ENCODE measurements around the gene URB2. TPM values are rescaled to one million over a fixed set of nuclear protein-coding genes. Genes with fewer than 3 reads are reported as not detected.

URB2 gene
- total and polyA plus RNA-seq, 10 of the 15 experiments (the other 5 are each of a cell fraction or from before 2014, with no cell fraction given), result 2.7 to 24.0 (median 16.9) TPM

DNA sequence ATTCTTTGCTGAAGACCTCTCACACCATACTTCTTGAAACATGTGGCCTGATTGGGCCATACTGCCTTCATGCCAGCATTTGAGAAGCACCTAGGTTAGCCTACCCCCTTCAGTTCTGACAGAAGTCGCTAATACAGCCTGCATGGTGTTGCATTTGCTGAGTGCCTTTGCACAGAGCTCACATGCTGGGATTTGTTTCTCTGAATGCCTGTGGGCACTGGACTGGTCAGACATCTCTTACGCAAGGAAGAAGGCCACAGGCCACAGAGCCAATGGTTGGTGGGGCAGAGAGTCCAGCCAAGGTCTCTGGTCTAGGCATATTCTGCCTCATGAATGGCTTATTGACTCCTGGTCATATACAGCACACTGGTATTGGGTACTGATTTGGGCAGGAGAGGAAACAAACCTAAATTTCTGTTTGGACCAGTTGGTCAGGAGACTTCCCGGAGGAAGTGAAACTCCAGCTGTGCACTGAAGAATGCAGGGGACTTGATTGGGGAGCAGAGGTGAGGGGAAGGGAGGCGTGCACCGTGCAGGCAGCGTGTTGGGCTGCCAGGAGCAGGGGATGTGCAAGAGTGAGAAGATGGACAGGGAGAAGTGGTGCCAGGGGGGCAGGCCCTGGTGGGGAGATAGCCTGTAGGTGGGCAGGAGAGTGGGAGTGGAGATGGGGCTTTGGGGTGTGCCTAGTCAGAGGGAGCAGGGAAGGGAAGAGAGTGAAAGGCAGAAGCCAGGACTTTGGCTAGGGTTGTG, 18.1 kb downstream of the URB2 start:
- Histone ChIP-seq H3K4me2 (ENCODE audit: control insufficient read depth, insufficient read depth) (no peak overlapping the region), H3K9me3 (replicated peaks; ENCODE audit: control insufficient read depth, insufficient read depth, low read length) (no peaks in the 10 kb centered on the region), H3K79me2 (ENCODE audit: control insufficient read depth, insufficient read depth, low read length) (peaks cover 8% of the 10 kb centered on the region), H3K4me3 (no peak overlapping the region), H3K36me3 (ENCODE audit: control insufficient read depth in 2 of 2, insufficient read depth in 2 of 2, low read length in 1 of 2) (peaks cover 17 to 48% of the 10 kb centered on the region in 2 experiments), H4K20me1 (ENCODE audit: control insufficient read depth, insufficient read depth) (no peaks in the 10 kb centered on the region; the same call in none of the 2 replicates), H3K27me3 (replicated peaks in 1 of 2; ENCODE audit: control insufficient read depth in 2 of 2, insufficient read depth in 2 of 2, low read length in 1 of 2) (no peaks in the 10 kb centered on the region), H2AFZ (ENCODE audit: control insufficient read depth, low read depth, low read length) (no peak overlapping the region), H3K4me1 (ENCODE audit: control insufficient read depth, insufficient read depth, low read length) (peaks cover 7% of the 10 kb centered on the region), H3K9ac (ENCODE audit: control insufficient read depth, insufficient read depth, low read length) (no peak overlapping the region), H3K27ac (ENCODE audit: control insufficient read depth, insufficient read depth) (no peak overlapping the region; the same call in 1 of the 2 replicates)
- intact Hi-C loops (cut with micrococcal nuclease; ENCODE audit: unreplicated experiment), result no loop called here
- TF ChIP-seq NFYB (IDR thresholded peaks at IDR 0.05; ENCODE audit: insufficient read depth, low read depth, low read length) (no peak), IKZF2 (IDR thresholded peaks at IDR 0.05) (0 out of 4 replicates have a peak, but pooled peaks of 1 of the 2 experiments have one; percentile 24), BHLHE40 (IDR thresholded peaks at IDR 0.05; ENCODE audit: borderline replicate concordance in 1 of 2, low read depth in 2 of 2, low read length in 1 of 2) (peak in 1 of 2 experiments; percentile 20; a peak in 1 of 4 replicates), SPI1 (IDR thresholded peaks at IDR 0.05; ENCODE audit: borderline replicate concordance, insufficient read depth, low read depth, low read length) (peak; percentile 84)
- CTCF ChIA-PET, result no interaction called here
- SMC1A ChIA-PET (ENCODE audit: uncharacterized antibody, unreplicated experiment), result no interaction called here
- BruUV-seq (replicated peaks), result no TSS peak
- ATAC-seq (peak; percentile 74), DNase-seq (ENCODE audit: low read depth, low spot score) (no peak), FAIRE-seq (no peak)
- WGBS (ENCODE audit: insufficient coverage, insufficient replicate concordance, low lambda C conversion rate, missing lambda C conversion rate), result 61% methylated on average over 6 of the region's 6 CpGs
- RAD21 ChIA-PET (ENCODE audit: unreplicated experiment), result no interaction called here
- POLR2A ChIA-PET, result no interaction called here
- in situ Hi-C loops (cut with MboI), result no loop called here

DNA sequence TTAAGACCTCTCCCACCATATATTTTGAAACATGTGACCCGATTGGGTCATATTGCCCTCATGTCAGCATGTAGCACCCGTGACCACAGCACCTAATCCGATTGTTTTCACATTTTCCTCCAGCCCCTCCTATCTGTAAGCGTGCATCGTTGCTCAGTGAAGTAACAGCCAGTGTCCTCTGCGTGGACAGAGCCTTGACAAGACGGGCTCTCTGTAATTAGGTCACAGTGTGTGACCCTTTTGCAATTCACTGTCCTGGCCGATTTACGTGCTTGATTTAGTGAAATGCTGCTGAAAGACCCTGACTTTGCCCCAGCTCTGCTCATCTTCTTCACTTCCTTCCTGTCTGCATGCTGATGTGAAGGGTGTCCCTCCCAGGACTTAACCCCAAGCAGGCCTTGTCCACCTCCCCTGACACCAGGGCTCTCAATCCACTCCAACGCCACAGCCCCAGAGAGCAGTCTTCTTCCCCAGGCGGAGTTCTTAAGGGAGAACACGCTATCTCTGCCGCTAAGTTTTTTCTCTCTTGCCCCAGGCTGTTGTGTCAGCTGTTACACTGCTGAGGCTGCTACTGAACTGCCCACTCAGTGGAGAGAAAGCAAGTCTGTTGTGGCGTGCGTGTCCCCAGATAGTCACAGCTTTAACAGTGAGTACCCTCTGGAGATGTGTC, 19.4 kb downstream of the URB2 start:
- Histone ChIP-seq H3K9ac (ENCODE audit: control insufficient read depth, insufficient read depth, low read length) (no peak overlapping the region), H3K4me1 (ENCODE audit: control insufficient read depth, insufficient read depth, low read length) (peaks cover 7% of the 10 kb centered on the region), H3K27me3 (replicated peaks in 1 of 2; ENCODE audit: control insufficient read depth in 2 of 2, insufficient read depth in 2 of 2, low read length in 1 of 2) (no peaks in the 10 kb centered on the region), H3K79me2 (ENCODE audit: control insufficient read depth, insufficient read depth, low read length) (peaks cover 5% of the 10 kb centered on the region), H2AFZ (ENCODE audit: control insufficient read depth, low read depth, low read length) (no peak overlapping the region), H3K9me3 (replicated peaks; ENCODE audit: control insufficient read depth, insufficient read depth, low read length) (no peaks in the 10 kb centered on the region), H3K36me3 (ENCODE audit: control insufficient read depth in 2 of 2, insufficient read depth in 2 of 2, low read length in 1 of 2) (peaks cover 20 to 52% of the 10 kb centered on the region in 2 experiments), H3K27ac (ENCODE audit: control insufficient read depth, insufficient read depth) (no peak overlapping the region), H4K20me1 (ENCODE audit: control insufficient read depth, insufficient read depth) (no peaks in the 10 kb centered on the region; the same call in none of the 2 replicates), H3K4me3 (no peak overlapping the region), H3K4me2 (ENCODE audit: control insufficient read depth, insufficient read depth) (no peak overlapping the region)
- DNase-seq (ENCODE audit: low read depth, low spot score) (no peak), FAIRE-seq (no peak), ATAC-seq (no peak)
- SMC1A ChIA-PET (ENCODE audit: uncharacterized antibody, unreplicated experiment), result no interaction called here
- intact Hi-C loops (cut with micrococcal nuclease; ENCODE audit: unreplicated experiment), result no loop called here
- CTCF ChIA-PET, result no interaction called here
- TF ChIP-seq IKZF1 (conservative IDR thresholded peaks at IDR 0.05) (no peak), CBX5 (IDR thresholded peaks at IDR 0.05; ENCODE audit: low read depth) (no peak), ZNF207 (IDR thresholded peaks at IDR 0.05; ENCODE audit: borderline replicate concordance) (no peak), CHD1 (IDR thresholded peaks at IDR 0.05; ENCODE audit: low read depth, low read length) (no peak), ZNF217 (IDR thresholded peaks at IDR 0.05) (no peak), NR2F1 (conservative IDR thresholded peaks at IDR 0.05) (no peak)
- TF ChIP-seq, protein P1, sequence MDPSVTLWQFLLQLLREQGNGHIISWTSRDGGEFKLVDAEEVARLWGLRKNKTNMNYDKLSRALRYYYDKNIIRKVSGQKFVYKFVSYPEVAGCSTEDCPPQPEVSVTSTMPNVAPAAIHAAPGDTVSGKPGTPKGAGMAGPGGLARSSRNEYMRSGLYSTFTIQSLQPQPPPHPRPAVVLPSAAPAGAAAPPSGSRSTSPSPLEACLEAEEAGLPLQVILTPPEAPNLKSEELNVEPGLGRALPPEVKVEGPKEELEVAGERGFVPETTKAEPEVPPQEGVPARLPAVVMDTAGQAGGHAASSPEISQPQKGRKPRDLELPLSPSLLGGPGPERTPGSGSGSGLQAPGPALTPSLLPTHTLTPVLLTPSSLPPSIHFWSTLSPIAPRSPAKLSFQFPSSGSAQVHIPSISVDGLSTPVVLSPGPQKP (IDR thresholded peaks at IDR 0.05; ENCODE audit: low read depth, low read length), result no peak
- TF ChIP-seq, protein P2, sequence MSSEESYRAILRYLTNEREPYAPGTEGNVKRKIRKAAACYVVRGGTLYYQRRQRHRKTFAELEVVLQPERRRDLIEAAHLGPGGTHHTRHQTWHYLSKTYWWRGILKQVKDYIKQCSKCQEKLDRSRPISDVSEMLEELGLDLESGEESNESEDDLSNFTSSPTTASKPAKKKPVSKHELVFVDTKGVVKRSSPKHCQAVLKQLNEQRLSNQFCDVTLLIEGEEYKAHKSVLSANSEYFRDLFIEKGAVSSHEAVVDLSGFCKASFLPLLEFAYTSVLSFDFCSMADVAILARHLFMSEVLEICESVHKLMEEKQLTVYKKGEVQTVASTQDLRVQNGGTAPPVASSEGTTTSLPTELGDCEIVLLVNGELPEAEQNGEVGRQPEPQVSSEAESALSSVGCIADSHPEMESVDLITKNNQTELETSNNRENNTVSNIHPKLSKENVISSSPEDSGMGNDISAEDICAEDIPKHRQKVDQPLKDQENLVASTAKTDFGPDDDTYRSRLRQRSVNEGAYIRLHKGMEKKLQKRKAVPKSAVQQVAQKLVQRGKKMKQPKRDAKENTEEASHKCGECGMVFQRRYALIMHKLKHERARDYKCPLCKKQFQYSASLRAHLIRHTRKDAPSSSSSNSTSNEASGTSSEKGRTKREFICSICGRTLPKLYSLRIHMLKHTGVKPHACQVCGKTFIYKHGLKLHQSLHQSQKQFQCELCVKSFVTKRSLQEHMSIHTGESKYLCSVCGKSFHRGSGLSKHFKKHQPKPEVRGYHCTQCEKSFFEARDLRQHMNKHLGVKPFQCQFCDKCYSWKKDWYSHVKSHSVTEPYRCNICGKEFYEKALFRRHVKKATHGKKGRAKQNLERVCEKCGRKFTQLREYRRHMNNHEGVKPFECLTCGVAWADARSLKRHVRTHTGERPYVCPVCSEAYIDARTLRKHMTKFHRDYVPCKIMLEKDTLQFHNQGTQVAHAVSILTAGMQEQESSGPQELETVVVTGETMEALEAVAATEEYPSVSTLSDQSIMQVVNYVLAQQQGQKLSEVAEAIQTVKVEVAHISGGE (CRISPR knock-in tag; IDR thresholded peaks at IDR 0.05), result no peak
- 90% methylated on average over 15 of the region's 15 CpGs for WGBS (ENCODE audit: insufficient coverage, insufficient replicate concordance, low lambda C conversion rate, missing lambda C conversion rate)
- in situ Hi-C loops (cut with MboI), result no loop called here
- no TSS peak for BruUV-seq (replicated peaks)
- RAD21 ChIA-PET (ENCODE audit: unreplicated experiment), result no interaction called here
- POLR2A ChIA-PET, result no interaction called here

Data from GM12878 (cell line).